ENCODE results near the gene PTPRN2. TPM values are rescaled to one million over a fixed set of nuclear protein-coding genes. Genes with fewer than 3 reads are reported as not detected.

The PTPRN2 gene
- total and polyA plus RNA-seq, 9 of the 15 experiments (the other 6 are each of a cell fraction or from before 2014, with no cell fraction given), result not detected

- H3K4me1 ChIP-seq (replicated peaks in 1 of 2; ENCODE audit: control insufficient read depth in 2 of 2, insufficient read depth in 2 of 2, low read length in 2 of 2), result peaks cover 0 to 3% of the 10 kb centered on the region in 2 experiments; a peak in 1 of 5 replicates
- no peaks in the 10 kb centered on the region for H3K9me1 ChIP-seq (ENCODE audit: control insufficient read depth, insufficient read depth, low read length)
- H3K36me3 ChIP-seq (ENCODE audit: control insufficient read depth, insufficient read depth, low read length), result no peaks in the 10 kb centered on the region
- no peak for FAIRE-seq
- POLR2A ChIA-PET, result no interaction called here
- ATAC-seq, result no peak
- no peak overlapping the region for H3K9ac ChIP-seq (ENCODE audit: insufficient read depth in 1 of 2, low read depth in 2 of 2, low read length in 2 of 2)
- H3K9me3 ChIP-seq (replicated peaks; ENCODE audit: control insufficient read depth, insufficient read depth, low read depth, low read length), result no peaks in the 10 kb centered on the region
- intact Hi-C loops (cut with micrococcal nuclease), result no loop called here
- H3K27ac ChIP-seq (ENCODE audit: extremely low read depth, low read depth, low read length), result no peak overlapping the region
- H3K4me3 ChIP-seq, result no peak overlapping the region
- no peaks in the 10 kb centered on the region for H3K79me2 ChIP-seq (ENCODE audit: control insufficient read depth, insufficient read depth, low read length)
- no peak overlapping the region for H3K4me2 ChIP-seq (ENCODE audit: insufficient read depth, low read length)
- peaks cover 89 to 94% of the 10 kb centered on the region in 2 experiments for H3K27me3 ChIP-seq (ENCODE audit: control insufficient read depth in 2 of 2, insufficient read depth in 2 of 2, low read length in 2 of 2)
- no peak for DNase-seq (ENCODE audit: extremely low read depth in 1 of 4, low spot score in 3 of 4)
- CTCF ChIA-PET (ENCODE audit: low intra/inter-chr PET ratio), result interaction anchor here (0.6 kb wide), 1 partner anchor 490 kb away, joined by 3 read pairs; no protein-coding TSS in a partner anchor
- H2AFZ ChIP-seq (ENCODE audit: low read depth, low read length), result no peak overlapping the region
- peaks cover 18% of the 10 kb centered on the region for H4K20me1 ChIP-seq (replicated peaks; ENCODE audit: control insufficient read depth, insufficient read depth, low read length)
- 2% methylated on average over 22 of the region's 22 CpGs for WGBS (ENCODE audit: insufficient coverage, low coverage, missing lambda C conversion rate)
- in situ Hi-C loops (cut with MboI), result no loop called here
- BruUV-seq (replicated peaks), result no TSS peak
- TF ChIP-seq RBM25 (IDR thresholded peaks at IDR 0.05; ENCODE audit: low read depth, low read length, severe bottlenecking) (no peak), ZEB2 (IDR thresholded peaks at IDR 0.05) (no peak), PTRF (tag; IDR thresholded peaks at IDR 0.05) (no peak), KLF10 (CRISPR knock-in tag; IDR thresholded peaks at IDR 0.05) (no peak), ZNF586 (CRISPR knock-in tag; conservative IDR thresholded peaks at IDR 0.05) (no peak), THRAP3 (IDR thresholded peaks at IDR 0.05; ENCODE audit: borderline replicate concordance) (no peak), MAFK (IDR thresholded peaks at IDR 0.05; ENCODE audit: low read length) (no peak), PHB2 (IDR thresholded peaks at IDR 0.05; ENCODE audit: low read depth) (no peak), ZNF830 (CRISPR knock-in tag; IDR thresholded peaks at IDR 0.05) (no peak), LCOR (CRISPR knock-in tag; IDR thresholded peaks at IDR 0.05) (no peak)
- TF ChIP-seq, protein P1, sequence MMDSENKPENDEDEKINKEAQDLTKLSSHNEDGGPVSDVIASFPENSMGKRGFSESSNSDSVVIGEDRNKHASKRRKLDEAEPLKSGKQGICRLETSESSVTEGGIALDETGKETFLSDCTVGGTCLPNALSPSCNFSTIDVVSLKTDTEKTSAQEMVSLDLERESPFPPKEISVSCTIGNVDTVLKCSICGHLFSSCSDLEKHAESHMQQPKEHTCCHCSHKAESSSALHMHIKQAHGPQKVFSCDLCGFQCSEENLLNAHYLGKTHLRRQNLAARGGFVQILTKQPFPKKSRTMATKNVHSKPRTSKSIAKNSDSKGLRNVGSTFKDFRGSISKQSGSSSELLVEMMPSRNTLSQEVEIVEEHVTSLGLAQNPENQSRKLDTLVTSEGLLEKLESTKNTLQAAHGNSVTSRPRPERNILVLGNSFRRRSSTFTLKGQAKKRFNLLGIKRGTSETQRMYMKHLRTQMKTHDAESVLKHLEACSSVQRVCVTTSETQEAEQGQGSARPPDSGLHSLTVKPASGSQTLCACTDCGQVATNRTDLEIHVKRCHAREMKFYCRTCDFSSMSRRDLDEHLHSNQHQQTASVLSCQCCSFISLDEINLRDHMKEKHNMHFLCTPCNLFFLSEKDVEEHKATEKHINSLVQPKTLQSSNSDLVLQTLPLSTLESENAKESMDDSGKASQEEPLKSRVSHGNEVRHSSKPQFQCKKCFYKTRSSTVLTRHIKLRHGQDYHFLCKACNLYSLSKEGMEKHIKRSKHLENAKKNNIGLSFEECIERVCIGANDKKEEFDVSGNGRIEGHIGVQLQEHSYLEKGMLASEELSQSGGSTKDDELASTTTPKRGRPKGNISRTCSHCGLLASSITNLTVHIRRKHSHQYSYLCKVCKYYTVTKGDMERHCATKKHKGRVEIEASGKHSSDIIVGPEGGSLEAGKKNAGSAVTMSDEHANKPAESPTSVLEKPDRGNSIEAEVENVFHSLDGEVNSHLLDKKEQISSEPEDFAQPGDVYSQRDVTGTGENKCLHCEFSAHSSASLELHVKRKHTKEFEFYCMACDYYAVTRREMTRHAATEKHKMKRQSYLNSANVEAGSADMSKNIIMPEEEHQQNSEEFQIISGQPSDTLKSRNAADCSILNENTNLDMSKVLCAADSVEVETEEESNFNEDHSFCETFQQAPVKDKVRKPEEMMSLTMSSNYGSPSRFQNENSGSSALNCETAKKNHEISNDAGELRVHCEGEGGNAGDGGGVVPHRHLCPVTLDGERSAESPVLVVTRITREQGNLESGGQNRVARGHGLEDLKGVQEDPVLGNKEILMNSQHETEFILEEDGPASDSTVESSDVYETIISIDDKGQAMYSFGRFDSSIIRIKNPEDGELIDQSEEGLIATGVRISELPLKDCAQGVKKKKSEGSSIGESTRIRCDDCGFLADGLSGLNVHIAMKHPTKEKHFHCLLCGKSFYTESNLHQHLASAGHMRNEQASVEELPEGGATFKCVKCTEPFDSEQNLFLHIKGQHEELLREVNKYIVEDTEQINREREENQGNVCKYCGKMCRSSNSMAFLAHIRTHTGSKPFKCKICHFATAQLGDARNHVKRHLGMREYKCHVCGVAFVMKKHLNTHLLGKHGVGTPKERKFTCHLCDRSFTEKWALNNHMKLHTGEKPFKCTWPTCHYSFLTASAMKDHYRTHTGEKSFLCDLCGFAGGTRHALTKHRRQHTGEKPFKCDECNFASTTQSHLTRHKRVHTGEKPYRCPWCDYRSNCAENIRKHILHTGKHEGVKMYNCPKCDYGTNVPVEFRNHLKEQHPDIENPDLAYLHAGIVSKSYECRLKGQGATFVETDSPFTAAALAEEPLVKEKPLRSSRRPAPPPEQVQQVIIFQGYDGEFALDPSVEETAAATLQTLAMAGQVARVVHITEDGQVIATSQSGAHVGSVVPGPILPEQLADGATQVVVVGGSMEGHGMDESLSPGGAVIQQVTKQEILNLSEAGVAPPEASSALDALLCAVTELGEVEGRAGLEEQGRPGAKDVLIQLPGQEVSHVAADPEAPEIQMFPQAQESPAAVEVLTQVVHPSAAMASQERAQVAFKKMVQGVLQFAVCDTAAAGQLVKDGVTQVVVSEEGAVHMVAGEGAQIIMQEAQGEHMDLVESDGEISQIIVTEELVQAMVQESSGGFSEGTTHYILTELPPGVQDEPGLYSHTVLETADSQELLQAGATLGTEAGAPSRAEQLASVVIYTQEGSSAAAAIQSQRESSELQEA (IDR thresholded peaks at IDR 0.05; ENCODE audit: low read depth), result no peak
- TF ChIP-seq, protein P2, sequence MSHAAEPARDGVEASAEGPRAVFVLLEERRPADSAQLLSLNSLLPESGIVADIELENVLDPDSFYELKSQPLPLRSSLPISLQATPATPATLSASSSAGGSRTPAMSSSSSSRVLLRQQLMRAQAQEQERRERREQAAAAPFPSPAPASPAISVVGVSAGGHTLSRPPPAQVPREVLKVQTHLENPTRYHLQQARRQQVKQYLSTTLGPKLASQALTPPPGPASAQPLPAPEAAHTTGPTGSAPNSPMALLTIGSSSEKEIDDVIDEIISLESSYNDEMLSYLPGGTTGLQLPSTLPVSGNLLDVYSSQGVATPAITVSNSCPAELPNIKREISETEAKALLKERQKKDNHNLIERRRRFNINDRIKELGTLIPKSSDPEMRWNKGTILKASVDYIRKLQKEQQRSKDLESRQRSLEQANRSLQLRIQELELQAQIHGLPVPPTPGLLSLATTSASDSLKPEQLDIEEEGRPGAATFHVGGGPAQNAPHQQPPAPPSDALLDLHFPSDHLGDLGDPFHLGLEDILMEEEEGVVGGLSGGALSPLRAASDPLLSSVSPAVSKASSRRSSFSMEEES (CRISPR knock-in tag; IDR thresholded peaks at IDR 0.05), result no peak
These were observed 112.5 kb downstream of the PTPRN2 start for GRCh38 chr7:158475036-158475678.
